ENCODE measurements around the gene CDK19. TPM values are rescaled to one million over a fixed set of nuclear protein-coding genes. Genes with fewer than 3 reads are reported as not detected.

Gene CDK19
- total and polyA plus RNA-seq, 9 of the 15 experiments (the other 6 are each of a cell fraction or from before 2014, with no cell fraction given), result 3.8 to 15.2 (median 7.4) TPM

GRCh38 chr6:110619275-110619908 lies 195.9 kb downstream of the CDK19 start:
- Histone ChIP-seq H3K79me2 (ENCODE audit: control insufficient read depth, insufficient read depth, low read length) (no peaks in the 10 kb centered on the region), H4K20me1 (replicated peaks; ENCODE audit: control insufficient read depth, insufficient read depth, low read length) (no peaks in the 10 kb centered on the region), H3K9ac (ENCODE audit: insufficient read depth in 1 of 2, low read depth in 2 of 2, low read length in 2 of 2) (no peak overlapping the region; a peak in 1 of 4 replicates), H3K9me1 (ENCODE audit: control insufficient read depth, insufficient read depth, low read length) (no peaks in the 10 kb centered on the region), H3K27me3 (ENCODE audit: control insufficient read depth in 2 of 2, insufficient read depth in 2 of 2, low read length in 2 of 2) (no peaks in the 10 kb centered on the region), H3K4me1 (replicated peaks in 1 of 2; ENCODE audit: control insufficient read depth in 2 of 2, insufficient read depth in 2 of 2, low read length in 2 of 2) (peaks cover 13 to 30% of the 10 kb centered on the region in 2 experiments; a peak in 4 of 5 replicates), H3K4me2 (ENCODE audit: insufficient read depth, low read length) (no peak overlapping the region), H3K9me3 (replicated peaks; ENCODE audit: control insufficient read depth, insufficient read depth, low read depth, low read length) (no peaks in the 10 kb centered on the region), H3K36me3 (ENCODE audit: control insufficient read depth, insufficient read depth, low read length) (no peaks in the 10 kb centered on the region), H3K4me3 (no peak overlapping the region), H2AFZ (ENCODE audit: low read depth, low read length) (peak overlapping the region; percentile 6; the same call in 1 of the 2 replicates), H3K27ac (ENCODE audit: extremely low read depth, low read depth, low read length) (no peak overlapping the region)
- in situ Hi-C loops (cut with MboI) (no loop called here), intact Hi-C loops (cut with micrococcal nuclease) (loop anchor here (1.0 kb wide), 1 partner anchor 260 kb away; no protein-coding TSS in a partner anchor)
- no TSS peak for BruUV-seq (replicated peaks)
- FAIRE-seq (no peak), DNase-seq (ENCODE audit: extremely low read depth in 1 of 4, low spot score in 3 of 4) (no peak), ATAC-seq (peak; percentile 55)
- TF ChIP-seq CEBPB (tag; IDR thresholded peaks at IDR 0.05), result no peak
- no peak for TF ChIP-seq SMARCA5 (IDR thresholded peaks at IDR 0.05)
- no peak for TF ChIP-seq PREB (CRISPR knock-in tag; IDR thresholded peaks at IDR 0.05)
- no peak for TF ChIP-seq ILK (tag; IDR thresholded peaks at IDR 0.05; ENCODE audit: borderline replicate concordance, low read depth)
- no peak for TF ChIP-seq FOS (IDR thresholded peaks at IDR 0.05; ENCODE audit: extremely low read depth, insufficient read length)
- no peak for TF ChIP-seq TBL1XR1 (IDR thresholded peaks at IDR 0.05; ENCODE audit: low read length in 2 of 2)
- TF ChIP-seq ZNF280A (IDR thresholded peaks at IDR 0.05; ENCODE audit: low read depth, partially characterized antibody), result no peak
- no peak for TF ChIP-seq GATAD2B (IDR thresholded peaks at IDR 0.05; ENCODE audit: borderline replicate concordance)
- TF ChIP-seq XRCC3 (IDR thresholded peaks at IDR 0.05), result no peak
- no peak for TF ChIP-seq ZFPM2 (CRISPR knock-in tag; IDR thresholded peaks at IDR 0.05)
- TF ChIP-seq COPS2 (conservative IDR thresholded peaks at IDR 0.05), result no peak
- TF ChIP-seq CTCF (IDR thresholded peaks at IDR 0.05 in 2 of 3, conservative IDR thresholded peaks at IDR 0.05 in 1 of 3; ENCODE audit: insufficient read depth in 2 of 3, low read depth in 1 of 3, low read length in 3 of 3), result no peak
- ChIA-PET CTCF (ENCODE audit: low intra/inter-chr PET ratio) (interaction anchor here (0.7 kb wide), 1 partner anchor 381 kb away, joined by 3 read pairs; no protein-coding TSS in a partner anchor), POLR2A (interaction anchor here (0.5 to 1.5 kb wide), 4 partner anchors 11 to 363 kb away, joined by 3 to 8 read pairs (median 4); partner anchors contain the start of gene RPF2)
- 48% methylated on average over 2 of the region's 2 CpGs for WGBS (ENCODE audit: insufficient coverage, low coverage, missing lambda C conversion rate)

Data from K562 (cell line).